NOMO-1 treated with dmso at 0.1 percent for 144 hours (cell line): ENCODE results near the gene YJEFN3.

Experiments used
- DNase-seq: peaks from one replicate; lab custom pipeline; 2025; ENCODE audit not compliant: unreplicated experiment; lab: John Stamatoyannopoulos, UW

Gene YJEFN3

DNA sequence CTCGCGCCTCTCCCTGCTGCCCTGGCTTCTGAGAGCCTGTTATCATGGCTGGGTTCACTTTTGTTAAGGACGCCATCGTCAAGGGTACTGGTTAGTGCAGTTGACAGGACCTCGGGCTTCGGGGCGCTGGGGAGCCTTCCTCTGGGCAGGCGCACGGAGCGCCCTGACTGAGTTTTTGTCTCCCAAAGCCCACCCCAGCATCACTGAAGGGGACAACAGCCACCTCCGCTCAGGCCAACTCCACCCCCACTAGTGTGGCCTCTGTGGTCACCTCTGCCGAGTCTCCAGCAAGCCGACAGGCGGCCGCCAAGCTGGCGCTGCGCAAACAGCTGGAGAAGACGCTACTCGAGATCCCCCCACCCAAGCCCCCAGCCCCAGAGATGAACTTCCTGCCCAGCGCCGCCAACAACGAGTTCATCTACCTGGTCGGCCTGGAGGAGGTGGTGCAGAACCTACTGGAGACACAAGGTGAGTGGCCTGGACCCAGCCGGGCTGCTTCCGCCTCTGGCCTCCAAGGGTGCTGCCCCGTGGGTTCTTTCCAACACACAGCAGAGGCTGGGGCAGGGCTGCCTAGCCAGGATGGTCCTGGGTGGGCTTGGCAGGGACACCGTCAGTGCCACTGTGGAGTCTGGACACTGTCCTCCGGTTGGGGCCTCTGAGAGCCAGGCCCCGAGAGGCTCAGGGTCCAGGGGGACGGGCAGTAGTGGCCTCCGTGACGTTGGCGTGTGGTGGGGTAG lies 30.3 kb upstream of the YJEFN3 start:
- DNase-seq, result no peak

DNA sequence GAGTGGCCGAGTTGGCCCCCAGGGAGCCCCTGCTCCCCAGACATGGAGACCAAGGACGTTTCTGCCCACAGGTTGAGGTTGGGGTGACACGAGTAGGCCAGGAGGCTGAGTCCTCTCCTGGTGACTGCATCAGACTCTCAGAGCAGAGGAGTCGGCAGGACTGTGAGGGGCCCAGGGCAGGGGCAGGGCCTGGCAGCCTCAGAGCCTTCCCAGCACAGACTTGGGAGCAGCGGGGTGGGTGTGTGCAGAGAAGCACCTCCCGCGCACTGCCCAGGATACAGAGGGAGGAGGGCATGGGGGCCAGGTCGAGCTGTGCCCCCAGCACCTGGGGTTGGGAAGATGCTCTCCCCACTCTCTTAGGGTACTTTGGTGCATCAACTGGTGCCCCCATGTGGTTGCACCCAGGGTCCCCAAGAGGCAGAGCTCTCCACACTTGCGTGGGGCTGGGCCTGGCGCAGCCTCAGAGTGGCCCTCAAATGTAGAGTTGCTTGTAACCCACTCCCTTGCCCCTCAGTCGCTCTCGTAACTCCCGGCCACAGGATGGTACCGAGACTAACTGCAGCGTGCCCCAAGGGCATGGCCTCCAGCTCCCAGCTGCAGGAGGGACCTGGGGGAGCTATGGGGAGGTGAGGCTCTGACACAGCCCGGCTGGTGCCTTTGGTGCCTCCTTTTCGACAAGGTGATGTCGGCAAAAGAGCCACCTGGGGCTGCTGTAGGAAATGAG lies 29.3 kb upstream of the YJEFN3 start:
- DNase-seq, result no peak

DNA sequence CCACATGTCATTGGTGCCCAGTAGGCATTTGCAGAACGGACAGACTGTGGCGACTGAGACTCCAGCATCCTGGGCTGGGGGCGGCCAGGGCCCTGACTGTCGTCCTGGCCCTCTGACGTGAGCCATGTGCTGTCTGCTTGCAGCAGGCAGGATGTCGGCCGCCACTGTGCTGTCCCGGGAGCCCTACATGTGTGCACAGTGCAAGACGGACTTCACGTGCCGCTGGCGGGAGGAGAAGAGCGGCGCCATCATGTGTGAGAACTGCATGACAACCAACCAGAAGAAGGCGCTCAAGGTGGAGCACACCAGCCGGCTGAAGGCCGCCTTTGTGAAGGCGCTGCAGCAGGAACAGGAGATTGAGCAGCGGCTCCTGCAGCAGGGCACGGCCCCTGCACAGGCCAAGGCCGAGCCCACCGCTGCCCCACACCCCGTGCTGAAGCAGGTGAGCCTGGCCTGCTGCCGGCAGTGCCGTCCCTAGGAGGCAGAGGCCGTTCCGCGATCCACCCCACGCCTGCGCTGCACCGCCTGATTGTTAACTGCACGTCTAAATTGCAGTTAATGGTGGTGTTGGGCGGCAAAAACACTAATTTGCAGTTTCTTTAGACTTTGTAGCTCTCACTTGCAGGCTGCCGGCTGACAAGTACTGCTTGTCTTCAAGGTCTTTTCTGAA lies 27.6 kb upstream of the YJEFN3 start:
- no peak for DNase-seq

DNA sequence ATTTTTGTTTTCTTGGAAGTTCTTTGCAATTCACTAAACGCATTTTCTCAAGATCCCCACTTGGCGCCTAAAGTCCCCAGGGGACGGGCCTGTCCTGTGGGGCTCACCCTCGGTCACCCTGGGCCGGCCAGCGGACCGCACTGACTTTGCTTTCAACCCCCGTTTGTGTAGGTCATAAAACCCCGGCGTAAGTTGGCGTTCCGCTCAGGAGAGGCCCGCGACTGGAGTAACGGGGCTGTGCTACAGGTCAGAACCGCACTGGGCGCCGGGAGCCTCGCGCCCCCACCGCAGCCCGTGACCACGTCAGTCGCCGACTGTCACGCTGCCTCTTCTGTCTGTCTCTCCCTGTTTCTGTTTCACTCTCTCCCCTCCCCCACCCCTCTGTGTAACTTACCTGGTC lies 26.9 kb upstream of the YJEFN3 start:
- DNase-seq, result no peak

DNA sequence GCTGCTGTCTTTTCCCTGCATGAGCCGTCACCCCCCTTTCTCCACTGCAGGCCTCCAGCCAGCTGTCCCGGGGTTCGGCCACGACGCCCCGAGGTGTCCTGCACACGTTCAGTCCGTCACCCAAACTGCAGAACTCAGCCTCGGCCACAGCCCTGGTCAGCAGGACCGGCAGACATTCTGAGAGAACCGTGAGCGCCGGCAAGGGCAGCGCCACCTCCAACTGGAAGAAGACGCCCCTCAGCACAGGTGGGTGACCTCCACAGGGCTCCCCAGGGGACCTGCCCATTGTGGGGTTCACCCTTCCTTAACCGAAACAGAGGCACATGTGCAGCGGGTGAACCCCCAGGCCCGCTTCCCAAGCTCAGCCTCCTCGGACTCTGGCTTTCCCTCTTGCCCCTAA lies 26.4 kb upstream of the YJEFN3 start:
- no peak for DNase-seq

DNA sequence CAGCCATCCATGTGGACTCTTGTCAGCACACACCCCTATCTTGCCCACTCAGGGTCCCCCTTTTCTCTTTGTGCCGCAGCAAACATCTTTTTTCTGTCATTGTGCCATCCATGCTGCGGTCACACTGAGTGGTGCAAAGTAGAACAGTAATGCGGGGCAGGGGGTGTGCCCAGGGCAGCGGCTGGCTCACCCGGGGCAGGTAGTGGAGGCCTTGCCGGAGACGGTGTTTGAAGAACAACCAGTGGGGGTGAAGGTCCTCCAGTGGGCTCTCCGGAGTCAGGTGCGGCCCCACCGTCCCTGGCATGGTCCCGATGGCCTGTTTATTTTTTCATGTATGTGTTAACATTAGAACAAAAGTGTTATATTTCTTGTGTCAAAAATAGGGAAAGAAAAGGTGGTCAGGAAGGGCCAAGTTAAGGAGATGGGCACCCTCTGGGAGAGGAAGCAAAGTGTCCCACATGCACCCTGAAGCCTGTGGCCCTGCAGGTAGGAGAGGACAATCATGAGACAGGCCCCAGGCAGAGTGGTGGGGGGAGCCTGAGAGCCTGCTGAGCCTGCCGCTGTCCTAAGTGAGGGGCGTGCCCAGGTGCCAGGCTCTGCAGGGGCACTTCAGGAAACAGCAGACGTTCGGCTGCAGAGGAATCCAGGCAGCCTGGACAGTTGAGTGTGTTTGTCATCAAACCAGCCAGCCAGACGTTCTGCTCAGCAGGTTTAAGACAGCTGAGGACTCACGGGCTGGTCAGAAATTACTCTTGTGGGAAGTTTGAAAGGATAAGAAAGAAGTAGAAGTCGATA lies 25.7 kb upstream of the YJEFN3 start:
- DNase-seq, result no peak

DNA sequence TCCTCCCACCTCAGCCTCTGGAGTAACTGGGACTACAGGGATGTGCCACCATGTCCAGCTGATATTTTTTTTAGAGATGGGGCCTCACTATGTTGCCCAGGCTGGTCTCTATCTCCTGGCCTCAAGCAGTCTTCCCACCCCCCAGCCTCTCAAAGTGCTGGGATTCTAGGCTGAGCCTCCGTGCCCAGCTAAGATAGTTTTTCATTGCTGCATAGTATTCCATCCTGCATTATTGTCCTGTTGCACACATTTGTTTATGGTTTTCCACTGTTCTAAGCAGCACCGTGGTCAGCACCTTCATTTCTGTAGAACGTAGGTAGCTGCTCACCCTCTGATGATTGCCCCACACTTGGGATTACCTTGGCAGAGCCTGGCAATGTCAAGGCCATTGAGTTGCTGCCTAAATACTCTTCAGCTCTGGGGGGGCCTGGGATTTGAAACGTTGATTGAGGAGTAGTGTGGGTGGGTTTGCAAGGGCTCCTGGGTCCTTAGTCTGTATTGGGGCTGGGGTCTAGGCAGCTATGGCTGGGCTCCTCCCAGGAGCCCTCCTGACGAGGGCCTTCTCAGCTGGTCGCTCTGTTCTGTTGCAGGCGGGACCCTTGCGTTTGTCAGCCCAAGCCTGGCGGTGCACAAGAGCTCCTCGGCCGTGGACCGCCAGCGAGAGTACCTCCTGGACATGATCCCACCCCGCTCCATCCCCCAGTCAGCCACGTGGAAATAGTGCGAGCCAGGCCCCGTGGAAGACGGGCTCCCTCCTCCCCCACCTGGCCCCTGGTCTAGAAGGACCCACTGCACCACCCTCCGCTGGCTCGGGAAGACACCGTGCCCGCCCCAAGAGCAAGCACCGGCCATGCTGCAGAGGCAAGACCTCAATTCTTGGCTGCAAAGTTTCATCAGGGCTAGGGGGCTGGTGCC lies 23.7 kb upstream of the YJEFN3 start:
- DNase-seq, result no peak

DNA sequence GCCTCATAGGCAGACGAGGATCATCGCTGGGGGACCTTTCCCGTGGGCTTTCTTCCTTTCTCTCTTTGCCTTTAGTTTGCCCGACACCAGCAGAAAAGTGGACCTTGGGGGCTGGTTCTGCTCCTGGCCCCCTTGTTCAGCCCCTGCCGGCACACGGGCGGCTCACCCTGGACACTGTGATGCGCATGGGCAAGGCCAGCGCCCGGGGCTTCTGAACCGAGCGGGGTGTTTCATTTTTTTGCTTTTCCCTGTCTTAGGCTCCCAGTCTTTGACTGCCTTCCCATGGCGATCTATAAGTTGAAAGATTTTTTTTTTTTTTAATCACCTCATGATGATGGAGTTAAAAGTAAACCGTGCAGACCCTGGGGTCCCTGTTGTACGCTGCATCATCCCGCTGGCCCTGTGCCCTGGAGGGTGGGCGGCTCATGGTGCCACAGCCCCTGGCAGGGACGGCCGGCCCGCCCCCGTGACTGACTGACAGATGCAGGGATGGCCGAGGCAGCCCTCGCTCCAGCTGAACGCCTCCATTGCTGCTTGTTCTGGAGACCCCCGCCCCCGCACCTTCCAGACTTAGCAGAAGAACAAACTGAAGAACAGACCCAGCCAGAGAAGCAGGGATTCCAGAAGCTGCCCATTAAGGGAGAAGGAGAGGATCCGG lies 22.9 kb upstream of the YJEFN3 start:
- no peak for DNase-seq

DNA sequence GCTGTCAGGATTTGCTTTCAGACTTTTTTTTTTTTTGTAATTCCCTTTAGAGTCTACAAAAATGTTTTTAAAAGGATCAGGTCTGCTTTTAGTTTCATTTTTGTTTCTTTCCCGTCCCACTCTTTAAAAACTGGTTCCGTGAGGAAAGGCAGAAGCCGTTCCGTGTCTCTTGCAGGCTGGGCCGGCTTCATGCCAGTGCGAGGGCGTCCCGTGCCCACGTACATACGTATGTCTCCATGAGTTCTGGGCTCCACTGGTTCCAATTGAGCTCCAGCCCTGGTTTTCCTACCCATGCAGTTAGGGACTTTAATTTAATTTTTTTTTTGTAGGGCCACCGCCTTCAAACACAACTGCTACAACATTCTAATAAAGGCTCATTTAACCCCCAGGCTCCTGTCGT lies 22.1 kb upstream of the YJEFN3 start:
- no peak for DNase-seq

DNA sequence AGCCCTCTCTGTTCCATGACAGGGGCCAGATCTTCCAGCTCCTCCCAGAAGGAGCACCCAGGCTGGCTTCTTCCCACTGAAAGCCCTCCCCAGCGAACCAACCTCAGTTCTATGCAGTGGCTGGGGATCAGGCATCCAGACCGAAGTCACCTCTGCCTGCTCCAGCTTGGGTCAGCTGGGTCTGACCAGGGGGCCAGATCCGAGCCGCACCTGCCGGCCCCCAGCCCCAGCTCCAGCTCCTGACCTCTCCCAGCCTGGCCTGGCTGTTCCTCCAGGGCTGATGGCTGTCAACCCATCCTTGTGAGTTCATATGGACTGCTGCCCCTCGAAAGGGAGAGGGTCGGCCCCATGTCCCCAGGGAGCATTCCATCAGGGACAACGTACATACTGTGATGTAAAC lies 21.4 kb upstream of the YJEFN3 start:
- DNase-seq, result no peak

DNA sequence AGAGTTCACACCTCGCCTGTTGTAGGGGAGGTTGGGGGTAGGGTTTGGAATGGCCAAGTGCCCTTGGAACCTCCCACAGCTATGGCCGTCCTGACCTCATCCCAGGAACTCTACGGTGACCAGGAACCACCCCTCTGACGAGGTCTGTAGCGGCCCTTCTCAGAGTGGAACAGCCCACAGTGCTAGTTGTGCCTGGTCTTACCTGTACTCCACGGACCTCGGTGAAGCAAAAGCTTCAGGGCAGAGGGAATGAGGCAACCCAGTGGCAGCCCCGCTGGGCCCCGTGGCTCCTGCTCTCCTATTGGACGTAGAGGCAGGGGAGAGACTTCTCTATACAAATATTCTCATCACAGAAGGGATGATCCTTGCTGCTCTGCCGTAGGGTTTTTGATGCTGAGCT lies 20.5 kb upstream of the YJEFN3 start:
- no peak for DNase-seq

DNA sequence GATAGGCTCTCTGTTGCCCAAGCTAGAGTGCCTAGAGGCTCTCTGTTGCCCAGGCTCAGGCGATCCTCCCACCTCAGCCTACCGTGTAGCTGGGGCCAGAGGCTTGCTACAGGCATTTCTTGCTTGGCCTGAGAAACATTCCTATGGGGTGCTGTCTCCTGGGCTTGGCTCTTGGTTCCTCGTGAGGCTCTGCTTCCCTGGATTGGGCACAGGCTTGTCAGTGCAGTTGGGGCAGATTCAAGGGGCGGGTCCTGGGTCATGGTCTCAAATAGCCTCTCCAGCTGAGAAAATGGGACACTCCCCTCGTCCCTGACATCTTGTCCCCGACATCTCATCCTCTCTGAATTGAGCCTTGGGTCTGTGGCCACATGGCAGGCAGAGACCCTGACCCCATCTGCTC lies 18.3 kb upstream of the YJEFN3 start:
- no peak for DNase-seq

DNA sequence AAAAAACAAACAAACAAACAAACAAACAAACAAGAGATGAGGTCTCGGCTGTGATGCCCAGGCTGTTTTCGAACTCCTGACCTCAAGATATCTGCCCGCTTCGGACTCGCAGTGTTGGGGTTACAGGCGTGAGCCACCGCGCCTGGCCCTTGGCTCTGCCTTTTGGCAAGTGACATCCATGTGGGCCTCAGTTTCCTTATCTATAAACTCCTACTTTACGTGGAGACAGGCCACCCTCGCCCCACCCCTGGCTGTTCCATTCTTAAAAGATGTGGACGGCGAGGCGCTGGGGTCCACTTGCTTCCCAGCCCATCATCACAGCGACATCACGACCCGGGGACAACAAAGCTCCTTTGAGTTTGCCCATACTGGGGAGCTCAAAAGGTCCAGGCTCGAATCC lies 15.0 kb upstream of the YJEFN3 start:
- no peak for DNase-seq

DNA sequence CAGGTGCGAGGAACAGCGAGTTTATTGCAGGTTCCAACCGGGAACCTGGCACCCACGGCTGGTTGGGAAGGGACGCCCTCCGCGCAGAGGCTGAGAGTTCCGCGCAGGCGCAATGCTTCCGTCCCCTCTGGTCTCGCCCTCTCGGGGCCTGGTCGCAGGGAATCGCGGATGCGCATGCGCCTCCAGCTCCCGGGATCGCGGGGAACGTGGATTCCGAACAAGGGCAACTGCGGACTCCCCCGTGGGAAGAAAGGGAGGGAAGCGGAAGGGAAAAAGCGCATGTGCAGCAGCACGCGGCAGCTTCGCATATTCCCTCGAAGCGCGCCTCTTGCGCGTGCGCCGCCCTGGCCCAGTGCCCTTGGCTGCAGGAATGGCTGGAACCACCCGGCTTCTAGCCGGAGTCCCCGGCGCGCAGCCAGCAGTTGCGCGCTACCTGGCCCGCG lies 14.5 kb upstream of the YJEFN3 start:
- DNase-seq, result no peak

DNA sequence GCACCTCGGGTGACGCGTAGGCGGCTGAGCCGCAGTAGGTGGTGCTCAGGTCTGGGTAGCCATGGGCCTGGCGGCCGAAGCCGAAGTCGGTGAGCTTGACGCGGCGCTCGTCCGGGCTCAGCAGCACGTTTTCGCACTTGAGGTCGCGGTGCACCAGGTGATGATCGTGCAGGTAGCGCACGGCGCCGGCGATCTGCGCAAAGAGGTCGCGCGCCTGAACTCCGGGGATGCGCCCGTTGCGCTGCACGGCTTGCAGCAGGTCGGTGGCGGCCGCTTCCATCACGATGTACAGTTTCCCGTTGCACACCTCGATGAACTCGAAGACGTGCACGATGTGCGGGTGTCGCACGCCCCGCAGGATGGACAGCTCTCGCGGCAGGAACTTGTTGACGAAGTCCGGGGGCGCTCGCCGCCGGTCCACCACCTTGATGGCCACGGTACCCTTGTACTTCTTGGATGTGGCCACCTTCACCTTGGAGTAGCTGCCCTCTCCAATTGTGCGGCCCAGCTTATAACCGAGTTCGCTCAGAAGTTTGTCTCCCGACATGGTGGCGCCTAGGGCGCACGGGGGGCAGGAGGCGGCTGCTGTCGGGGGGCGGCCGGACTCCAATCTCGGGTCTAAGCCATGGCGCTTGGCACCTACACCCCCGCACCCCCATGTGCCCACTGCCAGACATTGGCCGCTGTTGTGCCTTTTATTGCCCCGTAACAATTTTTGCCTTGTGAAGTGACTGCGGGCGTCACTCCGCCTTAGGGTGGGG lies 13.7 kb upstream of the YJEFN3 start, which contains the start of gene TSSK6:
TSSK6 (minus strand) TSS at position 668 of the 761 bp plus-strand sequence; CDS start at position 547, 121 bp downstream.
- no peak for DNase-seq

DNA sequence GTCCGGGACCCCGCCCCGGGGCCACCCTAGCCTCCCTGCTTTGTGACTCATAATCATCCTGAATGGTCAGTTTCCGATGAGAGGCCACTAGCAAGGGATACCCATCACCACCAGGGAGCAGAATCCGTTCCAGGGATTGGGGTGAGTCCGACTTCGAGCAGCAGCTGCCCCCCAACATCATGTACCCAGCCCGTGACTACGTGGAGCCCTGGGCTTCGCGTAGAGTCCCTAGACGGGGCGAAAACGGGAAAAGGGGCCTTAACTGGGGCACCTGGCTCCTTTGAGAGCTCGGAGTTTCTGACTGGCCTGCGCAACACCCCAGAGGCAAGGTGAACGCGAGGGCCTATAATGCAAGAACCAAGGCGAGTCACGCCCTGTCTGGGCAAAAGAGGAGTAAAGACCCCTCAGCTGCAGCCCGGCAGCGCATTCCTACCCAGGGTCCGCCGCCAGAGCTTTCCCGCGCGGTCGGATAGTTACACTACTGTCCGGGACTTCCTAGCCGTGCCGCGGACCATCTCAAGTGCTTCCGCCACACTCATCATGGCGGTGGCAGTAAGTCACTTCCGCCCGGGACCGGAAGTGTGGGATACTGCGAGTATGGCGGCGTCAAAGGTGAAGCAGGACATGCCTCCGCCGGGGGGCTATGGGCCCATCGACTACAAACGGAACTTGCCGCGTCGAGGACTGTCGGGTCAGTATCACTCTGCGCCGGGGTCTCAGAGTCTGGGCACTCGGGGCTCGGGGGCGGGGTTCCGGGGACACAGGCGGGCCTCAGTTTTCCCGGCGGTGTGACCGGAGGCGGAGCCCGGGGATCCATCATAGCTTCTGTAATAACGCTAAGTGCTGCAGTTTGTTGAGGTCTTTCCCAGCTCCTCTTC lies 12.8 kb upstream of the YJEFN3 start, which contains the start of gene NDUFA13:
NDUFA13 (plus strand) TSS at position 584 of the 878 bp plus-strand sequence; CDS start at position 598, 14 bp downstream.
- peak; percentile 75 for DNase-seq

DNA sequence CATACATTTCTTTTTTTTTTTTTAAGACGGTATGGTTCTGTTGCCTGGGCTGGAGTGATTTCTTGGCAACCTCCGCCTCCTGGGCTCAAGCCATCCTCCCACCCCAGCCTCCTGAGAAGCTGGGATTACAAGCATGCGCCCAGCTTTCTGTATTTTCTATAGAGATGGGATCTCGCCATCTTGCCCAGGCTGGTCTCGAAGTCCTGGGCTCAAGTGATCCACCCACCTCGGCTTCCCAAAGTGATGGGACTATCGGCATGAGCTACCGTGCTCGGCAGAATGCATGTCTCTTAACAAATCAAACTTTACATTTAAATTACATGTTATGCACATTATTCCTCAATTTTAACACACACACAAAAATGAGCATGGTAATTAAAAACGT lies 11.5 kb upstream of the YJEFN3 start:
- no peak for DNase-seq

DNA sequence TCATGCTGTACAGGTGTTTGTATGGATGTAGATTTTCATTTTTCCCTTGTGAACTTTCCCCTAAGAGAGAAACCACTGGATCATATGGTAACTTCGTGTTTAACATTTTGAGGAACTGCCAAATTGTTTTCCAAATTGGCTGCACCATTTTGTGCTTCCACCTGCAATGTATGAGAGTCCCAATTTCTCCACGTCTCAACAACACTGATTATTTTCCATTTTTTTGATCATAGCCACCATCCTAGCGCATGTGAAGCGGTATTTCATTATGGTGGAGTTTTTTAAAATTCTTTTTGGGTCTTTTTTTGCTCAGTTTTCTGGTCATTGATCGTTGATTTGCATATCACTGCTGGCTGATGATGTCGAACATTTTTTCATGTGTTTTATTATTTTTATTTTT lies 7.7 kb upstream of the YJEFN3 start:
- DNase-seq, result no peak
